GM21367 (cell line): ENCODE data around the gene HIVEP1.
A peak's percentile ranks its signal among the peaks of the same experiment; 100 is the strongest.

Experiments
- ATAC-seq: cut with Tn5 transposase; IDR thresholded peaks from one replicate; pipeline ENCODE4 v1.9.1; 2021; ENCODE audit not compliant: unreplicated experiment

Gene HIVEP1

DNA sequence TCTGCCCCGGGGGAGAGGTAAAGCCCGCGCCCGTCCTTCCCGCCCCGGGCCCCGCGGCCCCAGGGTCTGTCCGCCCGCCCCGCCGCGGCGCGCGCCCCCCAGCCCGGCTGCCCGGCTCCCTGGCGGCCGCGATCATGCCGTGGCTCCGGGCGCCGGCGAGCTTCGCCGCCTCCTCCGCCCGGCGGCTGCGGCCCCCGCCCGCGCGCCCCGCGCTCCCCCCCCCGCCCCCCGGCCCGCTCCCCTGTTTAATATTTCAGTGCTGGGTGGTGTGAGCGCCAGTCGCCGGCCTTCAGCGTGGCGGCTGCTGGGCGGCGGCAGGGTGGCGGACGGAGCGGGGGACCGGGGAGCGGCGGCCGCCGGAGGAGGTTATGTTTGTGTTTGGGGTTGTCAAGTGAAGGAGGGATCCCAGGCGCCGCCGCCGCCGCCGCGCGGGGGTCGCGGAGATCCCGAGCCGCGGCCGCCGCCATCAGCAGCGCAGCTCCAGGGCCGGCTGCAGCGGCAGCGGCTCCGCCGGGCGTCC, at the start of gene HIVEP1:
Gene HIVEP1 (plus strand): TSS at position 275 of the 520 bp plus-strand sequence. CDS start 3,317 bp downstream, outside the sequence.
- peak; percentile 2 for ATAC-seq

DNA sequence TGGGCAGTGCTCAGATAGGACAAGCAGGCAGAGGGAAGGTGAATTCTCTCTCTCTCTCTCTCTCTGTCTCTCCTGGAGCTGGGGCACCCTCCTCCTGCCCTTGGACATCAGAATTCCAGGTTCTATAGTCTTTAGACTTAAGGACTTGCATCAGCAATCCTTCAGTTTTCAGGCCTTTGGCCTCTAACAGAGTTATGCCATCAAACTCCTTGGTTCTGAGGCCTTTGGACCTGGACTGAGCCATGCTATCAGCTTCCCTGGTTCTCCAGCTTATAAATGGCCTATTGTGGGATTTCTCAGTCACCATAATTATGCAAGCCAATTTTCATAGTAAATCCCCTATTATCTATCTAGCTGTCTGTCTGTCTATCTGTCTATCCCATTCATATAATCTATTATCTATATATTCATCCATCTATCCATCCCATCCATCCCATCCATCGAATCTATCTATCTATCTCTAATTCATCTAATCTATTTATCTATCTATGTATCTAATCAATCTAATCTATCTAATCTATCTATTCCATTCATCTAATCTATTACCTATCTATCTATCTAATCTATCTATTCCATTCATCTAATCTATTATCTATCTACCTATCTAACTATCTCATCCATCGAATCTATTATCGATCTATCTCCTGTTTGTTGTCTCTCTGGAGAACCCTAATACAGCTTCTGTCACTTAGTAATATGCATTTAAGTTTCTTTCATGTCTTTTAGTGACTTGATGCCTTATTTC, 48.2 kb upstream of the HIVEP1 start:
- no peak for ATAC-seq

DNA sequence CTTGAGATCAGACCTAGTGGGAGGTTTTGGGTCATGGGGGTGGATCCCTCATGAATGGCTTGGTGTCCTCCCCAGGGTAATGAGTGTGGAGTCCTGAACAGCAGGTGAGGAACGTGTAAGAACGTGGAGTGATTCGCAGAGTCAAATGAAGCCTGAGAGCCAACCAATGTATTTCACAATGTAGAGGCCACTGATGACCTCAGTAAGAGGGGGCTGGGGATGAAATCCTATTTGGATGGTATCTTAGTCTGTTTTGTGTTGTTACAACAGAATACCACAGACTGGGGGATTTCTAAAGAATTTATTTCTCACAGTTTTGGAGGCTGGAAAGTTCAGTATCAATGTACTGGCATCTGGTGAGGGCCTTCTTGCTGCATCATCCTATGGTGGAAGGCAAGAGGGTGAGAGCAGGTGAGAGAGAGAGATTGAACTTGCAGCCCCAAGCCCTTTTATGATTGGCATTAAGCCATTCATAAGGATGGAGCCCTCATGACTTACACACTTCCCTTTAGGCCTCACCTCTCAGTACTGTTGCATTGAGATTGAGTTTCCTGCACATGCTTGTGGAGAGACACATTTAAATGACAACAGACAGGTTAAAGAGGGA, 47.3 kb upstream of the HIVEP1 start:
- ATAC-seq, result no peak

DNA sequence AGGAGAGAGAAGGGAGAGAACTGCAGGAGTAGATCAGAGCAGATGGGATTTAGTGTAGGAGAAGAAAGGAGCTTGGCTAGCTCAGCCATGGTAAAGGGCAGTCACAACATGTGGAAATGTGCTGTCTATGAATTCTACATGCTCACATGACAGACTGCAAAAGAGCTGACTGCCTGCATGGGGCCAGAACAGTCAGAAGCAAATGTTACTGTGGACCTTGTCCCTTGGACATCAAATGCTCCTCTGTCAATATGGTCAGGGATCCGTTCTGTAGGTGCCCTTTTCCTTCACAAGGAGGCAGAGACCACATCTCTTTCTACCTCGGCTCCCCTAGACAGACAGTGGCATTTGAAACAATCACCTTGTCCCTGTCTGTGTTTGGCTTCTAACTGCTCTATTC, 46.6 kb upstream of the HIVEP1 start:
- ATAC-seq, result no peak

DNA sequence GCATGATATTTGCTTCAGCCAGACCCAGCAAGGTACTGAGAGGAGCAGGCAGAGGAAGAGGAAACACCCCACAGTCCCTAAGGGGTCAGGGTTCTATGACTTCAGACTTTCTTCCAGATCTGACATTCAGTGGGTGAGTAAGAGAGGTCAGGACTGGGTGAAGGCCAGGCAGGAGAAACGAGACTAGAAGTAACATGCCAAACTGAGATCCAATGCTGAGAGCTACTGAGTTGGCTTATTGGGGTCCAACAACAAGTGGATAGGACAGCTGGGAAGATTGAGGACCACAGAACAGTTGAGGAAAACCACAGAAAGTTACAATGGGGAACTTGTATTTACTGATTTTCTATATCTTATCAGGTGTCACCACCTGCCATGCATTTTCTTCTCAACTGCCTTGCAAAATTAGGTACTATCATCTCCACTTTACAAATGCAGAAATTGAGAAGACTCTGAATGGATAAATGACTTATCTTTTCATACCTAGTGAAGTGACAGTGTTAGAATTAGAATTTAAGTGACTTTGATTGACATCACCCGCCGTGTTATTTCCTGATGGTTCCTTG, 43.8 kb upstream of the HIVEP1 start:
- ATAC-seq, result peak; percentile 75

DNA sequence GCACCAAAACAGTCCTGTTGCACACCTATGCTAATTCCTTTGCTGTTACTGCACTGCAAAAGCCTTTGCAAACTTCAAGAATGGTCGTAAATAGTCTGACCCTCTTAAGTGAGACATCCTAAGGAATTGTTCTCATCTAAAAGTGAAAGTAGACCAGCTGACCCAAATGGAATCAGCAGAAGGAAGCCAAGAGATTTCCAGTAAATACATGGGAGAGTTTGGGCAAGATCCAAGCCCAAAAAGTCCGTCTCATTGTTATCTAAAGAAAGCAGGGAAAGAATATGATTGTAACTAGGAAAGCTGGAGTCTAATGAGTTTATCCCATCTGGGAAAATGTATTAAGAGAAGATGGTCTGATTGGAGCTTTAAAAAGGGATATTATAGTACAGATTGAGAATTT, 43.0 kb upstream of the HIVEP1 start:
- ATAC-seq, result no peak

DNA sequence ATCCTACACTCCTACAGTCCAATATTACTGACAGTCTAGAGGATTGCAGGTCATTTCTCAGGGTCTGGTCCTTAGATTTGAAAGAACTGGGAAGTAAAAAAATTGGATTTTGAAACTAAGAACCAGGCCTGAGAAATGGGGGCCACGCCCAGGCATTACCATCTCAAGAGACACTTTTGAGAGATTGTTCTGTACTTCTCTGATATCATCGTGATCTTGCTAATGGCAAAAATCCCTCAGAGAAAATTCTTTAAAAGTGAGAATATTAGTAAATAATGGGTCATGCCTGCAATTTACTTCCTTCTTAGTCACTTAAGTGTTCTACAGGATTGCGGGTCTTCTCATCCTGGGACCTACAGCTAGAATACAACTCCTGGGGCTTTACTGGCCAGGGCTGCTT, 42.0 kb upstream of the HIVEP1 start:
- no peak for ATAC-seq

DNA sequence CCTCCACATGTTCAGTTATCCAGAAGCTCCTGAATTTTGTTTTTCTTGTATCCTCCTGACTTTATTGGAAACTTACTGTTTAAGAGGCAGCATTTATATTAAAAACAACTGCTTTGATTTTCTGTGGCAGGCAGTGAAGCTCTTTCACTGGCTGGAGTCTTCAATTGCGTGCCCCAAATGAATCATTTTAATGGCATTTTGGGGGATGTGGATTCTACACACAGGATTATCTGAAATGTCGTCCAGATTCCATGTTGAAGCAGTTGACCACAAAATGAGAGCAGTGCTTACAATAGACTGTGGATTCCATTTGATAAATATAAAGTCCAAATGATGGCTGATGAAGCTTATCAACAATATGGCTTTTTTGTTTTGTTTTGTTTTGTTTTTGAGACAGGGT, 41.0 kb upstream of the HIVEP1 start:
- ATAC-seq, result no peak

DNA sequence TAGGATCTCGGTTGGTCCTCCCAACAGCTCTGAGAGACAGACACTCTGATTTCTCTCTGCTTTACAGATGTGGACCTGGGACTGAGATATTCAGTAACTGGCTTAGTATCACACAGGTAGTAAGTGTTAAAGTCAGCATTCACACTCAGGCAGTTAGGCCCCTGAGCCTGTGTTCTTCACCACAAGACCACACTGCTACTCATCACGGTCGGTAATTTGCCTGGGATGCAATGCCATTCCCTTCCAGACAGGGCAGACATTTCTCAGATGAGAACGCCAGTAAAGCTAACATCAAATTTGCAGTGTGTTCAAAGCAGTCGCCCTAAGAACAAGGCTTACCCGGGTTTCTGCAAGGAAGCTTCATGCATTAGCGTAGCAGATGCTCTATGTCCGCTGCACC, 39.8 kb upstream of the HIVEP1 start:
- no peak for ATAC-seq

DNA sequence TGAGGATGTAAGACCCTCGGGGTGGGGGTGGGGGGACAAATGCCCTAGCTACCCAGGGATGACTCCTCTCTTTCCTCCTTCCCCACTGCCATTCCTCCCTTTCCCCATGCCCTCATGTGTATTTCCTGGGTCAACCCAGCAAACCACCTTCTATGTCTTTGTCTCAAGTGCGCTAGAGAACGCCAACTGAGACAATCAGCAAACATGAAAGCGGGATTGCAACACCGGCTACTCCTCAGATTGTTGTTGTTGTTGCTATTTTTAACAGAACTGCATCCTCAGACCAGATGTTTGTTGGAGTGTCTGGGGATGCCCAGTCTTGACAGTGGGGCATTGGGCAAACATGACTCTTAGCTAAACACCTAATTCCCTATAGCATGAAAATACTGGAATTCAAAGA, 39.3 kb upstream of the HIVEP1 start:
- no peak for ATAC-seq

DNA sequence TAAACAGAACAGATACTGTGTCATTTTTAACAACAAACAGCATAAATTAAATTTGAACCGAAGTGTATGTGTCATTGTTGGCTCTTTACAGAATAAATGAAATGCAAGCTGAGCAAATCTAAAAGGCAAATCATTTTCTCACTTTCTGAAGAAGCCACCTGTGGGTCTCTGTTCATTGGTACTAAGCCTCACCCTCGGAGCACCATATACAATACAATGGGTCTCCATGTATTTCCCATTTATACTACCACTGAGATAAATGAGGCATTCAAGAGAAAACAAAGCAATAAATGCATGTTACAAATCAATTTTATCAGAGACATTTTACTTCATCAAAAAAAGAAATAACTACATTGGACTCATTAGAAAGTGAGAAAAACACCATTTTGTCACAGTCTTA, 38.9 kb upstream of the HIVEP1 start:
- no peak for ATAC-seq

DNA sequence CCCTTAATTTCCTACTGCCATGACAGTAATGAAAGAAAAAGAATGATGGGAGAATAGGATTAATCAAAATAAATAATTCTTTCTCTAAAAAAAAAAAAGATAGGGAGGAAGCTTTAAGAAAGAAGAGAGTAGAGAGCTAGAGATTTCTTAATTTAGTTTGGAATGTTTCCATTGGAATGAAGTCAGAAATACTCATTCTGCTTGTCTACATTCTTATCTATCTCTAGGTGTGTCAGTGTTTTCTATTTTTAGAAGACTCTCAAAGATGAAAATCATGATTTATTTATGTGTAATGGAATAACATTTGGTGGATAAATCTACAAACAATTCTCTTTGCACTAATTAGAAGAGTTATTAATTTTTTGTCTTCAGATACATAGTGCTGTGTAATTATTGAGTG, 38.0 kb upstream of the HIVEP1 start:
- no peak for ATAC-seq

DNA sequence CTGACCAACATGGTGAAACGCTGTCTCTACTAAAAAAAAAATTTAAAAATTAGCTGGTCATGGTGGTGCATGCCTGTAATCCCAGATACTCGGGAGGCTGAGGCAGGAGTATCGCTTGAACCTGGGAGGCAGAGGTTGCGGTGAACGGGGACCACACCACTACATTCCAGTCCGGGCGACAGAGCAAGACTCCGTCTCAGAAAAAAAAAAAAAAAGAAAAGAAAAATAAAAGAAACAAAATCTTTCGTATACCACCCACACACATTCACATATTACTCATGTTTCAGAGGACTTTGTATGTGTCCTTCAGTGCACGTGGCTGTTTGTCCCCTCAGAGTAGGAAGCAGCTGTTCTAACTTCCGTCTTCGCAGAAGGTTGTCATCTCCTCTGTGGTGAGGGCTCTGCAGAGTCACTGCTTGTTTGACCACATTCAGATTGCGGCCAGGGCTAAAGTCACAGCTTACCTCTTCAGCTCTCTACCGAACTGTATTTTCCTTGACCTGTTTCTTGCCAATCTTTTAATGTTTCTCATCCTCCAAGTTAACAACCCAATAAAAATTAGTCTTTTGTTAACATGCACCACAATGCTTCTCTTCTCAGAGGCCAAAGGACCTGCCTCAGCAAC, 36.6 kb upstream of the HIVEP1 start:
- peak; percentile 79 for ATAC-seq

DNA sequence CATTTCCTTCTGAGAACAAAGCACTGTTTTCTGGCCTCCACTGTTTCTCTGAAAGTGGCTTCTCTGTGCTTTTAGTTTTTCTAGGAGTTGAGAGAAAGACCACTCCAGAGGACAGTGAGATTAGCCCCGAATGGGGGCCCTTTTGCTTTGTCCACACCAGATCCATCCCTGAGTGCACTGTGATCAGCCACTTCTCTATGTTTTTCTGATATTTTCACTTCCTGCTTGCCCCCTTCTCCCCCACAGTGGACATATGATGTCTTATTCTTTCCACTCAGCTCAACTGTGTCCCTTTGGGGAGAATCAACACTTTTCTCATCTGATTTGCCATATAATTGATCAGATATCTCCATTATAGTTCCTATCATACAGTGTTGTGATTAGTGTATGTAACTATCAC, 35.6 kb upstream of the HIVEP1 start:
- ATAC-seq, result no peak

DNA sequence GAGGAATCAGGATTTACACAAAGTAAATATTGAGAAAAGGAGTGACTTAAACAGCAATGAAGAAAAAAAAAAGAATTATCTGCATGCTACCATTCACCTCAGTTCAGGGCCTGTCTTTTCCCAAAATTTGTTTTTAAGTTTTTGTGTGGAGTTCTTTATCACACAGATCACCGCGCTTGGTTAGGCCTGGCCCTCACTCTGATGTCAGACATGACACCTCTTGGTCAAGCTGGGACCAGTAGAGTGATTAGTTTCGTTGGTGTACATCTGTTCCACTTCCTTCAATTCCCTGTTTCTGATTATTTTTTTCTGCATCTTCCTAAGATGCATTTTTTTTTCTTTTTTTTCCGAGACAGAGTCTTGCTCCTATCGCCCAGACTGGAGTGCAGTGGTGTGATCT, 34.9 kb upstream of the HIVEP1 start:
- no peak for ATAC-seq

DNA sequence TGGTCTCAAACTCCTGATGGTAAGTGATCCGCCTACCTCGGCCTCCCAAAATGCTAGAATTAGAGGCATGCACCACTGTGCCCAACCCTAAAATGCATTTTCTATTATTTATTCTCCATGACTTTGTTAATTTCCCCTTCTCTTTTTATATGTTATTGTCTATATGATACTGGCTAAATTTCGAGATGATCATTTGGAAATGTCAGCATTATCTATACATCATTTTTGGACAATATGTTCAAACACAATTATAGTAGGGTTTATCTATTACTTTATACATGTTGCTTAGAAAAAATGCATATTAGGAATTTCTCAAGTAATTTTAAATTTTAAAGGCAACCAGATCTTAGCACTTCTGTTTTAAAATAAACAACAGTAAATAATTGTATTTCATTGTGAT, 34.4 kb upstream of the HIVEP1 start:
- ATAC-seq, result no peak

DNA sequence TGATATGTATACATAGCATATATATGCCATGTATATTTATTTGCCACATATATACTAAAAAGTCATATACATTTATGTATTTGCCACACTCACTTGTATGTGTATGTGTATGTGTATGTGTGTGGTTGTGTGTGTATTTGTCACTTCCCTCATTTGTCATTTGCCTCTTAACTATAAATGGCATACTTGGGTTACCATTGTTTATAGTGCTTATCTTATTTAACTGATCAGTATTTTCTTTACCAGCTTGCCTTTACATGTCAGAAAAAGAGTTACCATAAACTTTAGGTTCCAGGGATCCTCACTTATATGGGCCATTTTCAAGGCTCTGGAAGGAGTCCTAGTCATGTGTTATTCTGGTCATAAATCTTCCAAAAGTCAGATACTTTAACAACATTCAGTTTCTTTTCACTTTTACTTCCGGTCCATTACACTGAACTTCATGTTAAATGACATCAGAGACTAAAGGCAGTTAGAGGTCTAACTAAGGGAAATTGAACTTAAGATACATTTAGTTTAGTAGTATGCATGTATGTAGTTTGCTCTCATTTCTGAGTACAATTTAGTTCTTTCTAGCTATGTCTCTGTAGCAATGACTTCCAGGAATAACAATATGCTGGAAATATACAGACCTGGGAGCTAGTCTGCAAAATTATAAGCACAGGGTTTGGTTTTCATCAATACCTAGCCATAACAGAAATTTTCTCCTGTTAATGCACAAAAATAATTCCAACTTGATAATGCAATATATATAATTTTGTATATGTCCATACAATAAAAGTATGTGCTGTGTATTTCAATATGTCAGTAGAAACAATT, 33.7 kb upstream of the HIVEP1 start:
- no peak for ATAC-seq

DNA sequence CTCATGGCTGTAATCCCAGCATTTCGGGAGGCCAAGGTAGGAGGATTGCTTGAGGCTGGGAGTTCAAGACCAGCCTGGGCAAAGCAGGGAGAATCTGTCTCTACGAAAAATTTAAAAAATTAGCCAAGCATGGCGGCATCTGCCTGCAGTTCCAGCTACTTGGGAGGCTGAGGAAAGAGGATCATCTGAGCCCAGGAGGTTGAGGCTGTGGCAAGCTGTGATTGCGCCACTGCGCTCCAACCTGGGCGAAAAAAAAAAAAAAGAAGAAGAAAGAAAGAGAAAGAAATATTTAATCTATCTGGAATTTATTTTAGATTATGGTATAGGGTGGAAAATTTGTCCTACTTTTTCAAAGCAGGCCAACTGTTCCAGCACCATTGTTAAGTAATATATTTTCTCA, 32.2 kb upstream of the HIVEP1 start:
- no peak for ATAC-seq

DNA sequence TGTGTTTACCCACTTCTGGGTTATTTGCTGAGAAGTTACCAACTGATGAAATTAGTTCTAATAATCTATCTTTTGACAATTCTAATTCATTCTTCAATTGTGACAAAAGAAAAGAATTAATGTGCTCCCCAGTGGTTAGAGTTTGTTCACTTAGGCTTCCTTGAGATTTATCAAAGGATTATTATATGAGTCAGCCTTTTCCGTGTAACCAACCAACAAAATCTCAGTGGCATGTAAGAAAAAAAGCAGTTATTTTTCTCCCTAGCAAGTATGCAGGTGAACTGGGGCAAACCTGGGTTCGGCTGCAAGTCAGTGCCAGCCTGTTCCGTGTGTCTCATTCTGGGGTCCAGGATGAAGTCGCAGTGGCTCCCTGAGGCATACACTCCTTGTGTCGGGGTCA, 28.8 kb upstream of the HIVEP1 start:
- ATAC-seq, result no peak

DNA sequence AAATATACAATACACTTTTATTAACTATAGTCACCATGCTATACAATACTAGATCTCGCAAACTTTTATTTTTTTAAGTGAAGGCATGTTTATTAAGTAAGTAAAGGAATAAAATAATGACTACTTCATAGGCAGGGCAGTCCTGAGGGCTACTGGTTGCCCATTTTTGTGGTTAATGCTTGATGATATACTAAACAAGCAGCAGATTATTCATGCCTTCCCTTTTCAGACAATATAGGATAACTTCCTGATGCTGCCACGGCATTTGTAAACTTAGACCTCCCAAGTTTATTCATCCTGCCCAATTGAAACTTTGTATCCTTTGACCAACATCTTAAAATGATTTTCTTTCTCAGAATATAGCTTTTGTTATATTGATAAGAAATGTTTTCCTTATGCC, 24.7 kb upstream of the HIVEP1 start:
- ATAC-seq, result no peak

DNA sequence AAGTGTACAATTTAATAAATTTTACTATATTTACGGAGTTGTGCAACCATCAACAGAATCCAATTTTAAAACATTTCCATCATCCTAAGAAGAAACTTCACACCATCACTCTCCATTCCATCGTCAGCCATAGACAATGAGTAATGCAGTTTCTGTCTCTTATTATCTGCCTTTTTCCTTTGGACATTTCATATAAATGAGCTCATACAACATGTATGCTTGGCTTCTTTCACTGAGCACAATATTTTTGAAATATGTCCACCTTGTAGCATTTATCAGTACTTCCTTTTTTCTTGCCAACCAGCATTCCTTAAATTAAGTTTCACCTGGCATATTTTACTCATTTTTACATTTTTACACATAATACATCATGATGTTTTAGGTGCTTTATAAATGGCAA, 22.7 kb upstream of the HIVEP1 start:
- ATAC-seq, result no peak
